PC-3 (cell line): ENCODE data around the gene GALNT1.

ENCODE experiments used
- CTCF ChIP-seq: fragments of 300-600 bp; sonication (generic); conservative IDR thresholded peaks from 2 replicates; pipeline ENCODE4 v1.5.1; 2017; ENCODE audit warnings: antibody characterized with exemption, low read depth, mild to moderate bottlenecking, low read length
- EZH2phosphoT487 ChIP-seq: fragments of 300-600 bp; sonication (generic); IDR thresholded peaks from 2 replicates; pipeline ENCODE4 v1.6.1; 2018; ENCODE audit warnings: mild to moderate bottlenecking, antibody characterized with exemption, low read length, borderline replicate concordance

- TF ChIP-seq CTCF (no peak), EZH2phosphoT487 (no peak)
These were observed 111.3 kb downstream of the GALNT1 start for GRCh38 chr18:35692866-35693265.
